SH-SY5Y (cell line): ENCODE data around the gene MAD2L1BP.

Experiments used
- GATA2 ChIP-seq: IDR thresholded peaks from 2 replicates; pipeline ENCODE4 v1.6.1; 2011; ENCODE audit warnings: mild to moderate bottlenecking, low read depth, low read length
- GATA3 ChIP-seq: IDR thresholded peaks from 2 replicates; pipeline ENCODE4 v1.6.1; 2011; ENCODE audit warnings: low read depth, mild to moderate bottlenecking, low read length, moderate library complexity

- TF ChIP-seq GATA2 = no peak
- no peak for TF ChIP-seq GATA3
Observed at GRCh38 chr6:43608310-43608763, 27.3 kb upstream of the MAD2L1BP start.
